PC-9 (cell line): ENCODE measurements around the gene ADGRB3. TPM values are rescaled to one million over a fixed set of nuclear protein-coding genes. Genes with fewer than 3 reads are reported as not detected.

Experiments
- BruUV-seq: library from RNA; stranded (reverse); fragments of 400-500 nt; replicated peaks from 2 replicates; lab custom pipeline; 2021; lab: Mats Ljungman, UMichigan
- CTCF ChIA-PET: fragments of 300-600 bp; sonication (Branson Sonifier 250); formaldehyde crosslinking; loops from one replicate; lab custom pipeline; 2022; ENCODE audit warnings: antibody characterized with exemption; lab: Charles Lee
- POLR2A ChIA-PET: fragments of 300-600 bp; sonication (Branson Sonifier 250); formaldehyde crosslinking; loops from one replicate; lab custom pipeline; 2022; ENCODE audit warnings: antibody characterized with exemption; ENCODE audit not compliant: unreplicated experiment; lab: Charles Lee
- DNase-seq, 2 experiments: peaks; one replicate each; pipeline versions ENCODE4 v3.0.0 to v3.0.0-alpha.2; 2015 to 2022; ENCODE audit warnings: mixed read lengths in 1 of 2
- H2AFZ ChIP-seq: fragments of 200-600 bp; sonication (generic); 2 replicates; pipeline ENCODE4 v1.8.1; 2017; ENCODE audit warnings: antibody characterized with exemption
- H3F3A ChIP-seq: fragments of 200-600 bp; sonication (generic); 2 replicates; pipeline ENCODE4 v1.8.1; 2017; ENCODE audit warnings: antibody characterized with exemption, mild to moderate bottlenecking, low read depth; ENCODE audit not compliant: insufficient read depth
- H3K27ac ChIP-seq: fragments of 200-600 bp; sonication (generic); 2 replicates; pipeline ENCODE4 v1.6.1; 2016; ENCODE audit warnings: mixed run types
- H3K27me3 ChIP-seq: fragments of 200-600 bp; sonication (generic); 2 replicates; pipeline ENCODE4 v1.6.1; 2016; ENCODE audit warnings: low read depth, mixed run types; ENCODE audit not compliant: insufficient read depth
- H3K36me3 ChIP-seq: fragments of 200-600 bp; sonication (generic); 2 replicates; pipeline ENCODE4 v1.6.1; 2016; ENCODE audit warnings: low read depth, mixed run types
- H3K4me1 ChIP-seq: fragments of 200-600 bp; sonication (generic); replicated peaks from 2 replicates; pipeline ENCODE4 v1.6.1; 2016; ENCODE audit warnings: mixed run types; ENCODE audit not compliant: insufficient read depth
- H3K4me2 ChIP-seq: fragments of 200-600 bp; sonication (generic); 2 replicates; pipeline ENCODE4 v1.6.1; 2017; ENCODE audit warnings: mixed run types
- H3K4me3 ChIP-seq: fragments of 200-600 bp; sonication (generic); 2 replicates; pipeline ENCODE4 v1.6.1; 2016; ENCODE audit warnings: mixed run types
- H3K79me2 ChIP-seq: fragments of 200-600 bp; sonication (generic); 2 replicates; pipeline ENCODE4 v1.6.1; 2017; ENCODE audit warnings: low read depth, mixed run types
- H3K9me2 ChIP-seq: fragments of 200-600 bp; sonication (generic); 2 replicates; pipeline ENCODE4 v1.8.1; 2017; ENCODE audit warnings: mild to moderate bottlenecking; ENCODE audit not compliant: insufficient read depth
- H3K9me3 ChIP-seq: fragments of 200-600 bp; sonication (generic); 2 replicates; pipeline ENCODE4 v1.8.1; 2016; ENCODE audit warnings: low read depth; ENCODE audit not compliant: insufficient read depth
- H4K20me1 ChIP-seq: fragments of 200-600 bp; sonication (generic); 2 replicates; pipeline ENCODE4 v1.8.1; 2017; ENCODE audit not compliant: insufficient read depth
- CTCF ChIP-seq: fragments of 200-600 bp; sonication (generic); conservative IDR thresholded peaks from 2 replicates; pipeline ENCODE4 v1.6.1; 2017; ENCODE audit warnings: mixed run types, antibody characterized with exemption, mild to moderate bottlenecking, moderate library complexity
- EZH2 ChIP-seq: fragments of 200-600 bp; sonication (generic); IDR thresholded peaks from 2 replicates; pipeline ENCODE4 v1.8.0; 2017; ENCODE audit warnings: antibody characterized with exemption, low read depth
- intact Hi-C: fragments of 100-400 bp; cut with micrococcal nuclease; formaldehyde crosslinking; loops from one replicate; pipeline ENCODE4 v1.10.0; 2022; ENCODE audit not compliant: unreplicated experiment
- total RNA-seq: library from RNA; stranded (reverse); gene quantifications from 2 replicates; pipeline ENCODE4 v1.2.3, GENCODE V29; 2021

ADGRB3 gene
- total RNA-seq, 1 experiment from 2014 or later, result not detected

- H3K4me1 ChIP-seq, result no peaks in the 10 kb centered on the region
- no peaks in the 10 kb centered on the region for H3K9me2 ChIP-seq
- ChIA-PET CTCF (no interaction called here), POLR2A (no interaction called here)
- H3K4me2 ChIP-seq, result no peak overlapping the region
- no peaks in the 10 kb centered on the region for H3K27me3 ChIP-seq
- H3K27ac ChIP-seq, result no peak overlapping the region
- H2AFZ ChIP-seq, result no peak overlapping the region
- no peaks in the 10 kb centered on the region for H3K36me3 ChIP-seq
- no peak overlapping the region for H3K4me3 ChIP-seq
- H4K20me1 ChIP-seq, result no peaks in the 10 kb centered on the region
- no peak for DNase-seq
- no peaks in the 10 kb centered on the region for H3K9me3 ChIP-seq
- BruUV-seq, result no TSS peak
- H3F3A ChIP-seq, result no peaks in the 10 kb centered on the region
- TF ChIP-seq CTCF (no peak), EZH2 (no peak)
- intact Hi-C loops, result no loop called here
- no peaks in the 10 kb centered on the region for H3K79me2 ChIP-seq
Observed at GRCh38 chr6:68990317-68990716, 355.2 kb downstream of the ADGRB3 start.

- DNase-seq, result no peak
- Histone ChIP-seq H2AFZ (no peak overlapping the region), H3K79me2 (no peaks in the 10 kb centered on the region), H3F3A (no peaks in the 10 kb centered on the region), H3K9me2 (no peaks in the 10 kb centered on the region), H3K4me1 (no peaks in the 10 kb centered on the region), H3K9me3 (no peaks in the 10 kb centered on the region), H3K27ac (no peak overlapping the region), H3K36me3 (no peaks in the 10 kb centered on the region), H4K20me1 (no peaks in the 10 kb centered on the region), H3K27me3 (no peaks in the 10 kb centered on the region), H3K4me3 (no peak overlapping the region), H3K4me2 (no peak overlapping the region)
- intact Hi-C loops, result no loop called here
- ChIA-PET CTCF (no interaction called here), POLR2A (no interaction called here)
- BruUV-seq, result no TSS peak
- no peak for TF ChIP-seq EZH2
- no peak for TF ChIP-seq CTCF
Observed at GRCh38 chr6:68993911-68994310, 358.8 kb downstream of the ADGRB3 start.

- no peaks in the 10 kb centered on the region for H3K79me2 ChIP-seq
- no peak overlapping the region for H3K27ac ChIP-seq
- no peaks in the 10 kb centered on the region for H3K9me2 ChIP-seq
- no peaks in the 10 kb centered on the region for H3K4me1 ChIP-seq
- no peak overlapping the region for H3K4me3 ChIP-seq
- H3K4me2 ChIP-seq, result no peak overlapping the region
- no TSS peak for BruUV-seq
- no peak for DNase-seq
- POLR2A ChIA-PET, result no interaction called here
- intact Hi-C loops, result no loop called here
- H3K36me3 ChIP-seq, result no peaks in the 10 kb centered on the region
- H2AFZ ChIP-seq, result no peak overlapping the region
- H4K20me1 ChIP-seq, result no peaks in the 10 kb centered on the region
- CTCF ChIA-PET, result no interaction called here
- no peaks in the 10 kb centered on the region for H3K27me3 ChIP-seq
- TF ChIP-seq EZH2 (no peak), CTCF (no peak)
- no peaks in the 10 kb centered on the region for H3K9me3 ChIP-seq
- H3F3A ChIP-seq, result no peaks in the 10 kb centered on the region
Observed at GRCh38 chr6:68994521-68994920, 359.4 kb downstream of the ADGRB3 start.
